ENCODE data around the gene PTCH2.

PTCH2 gene, protein sequence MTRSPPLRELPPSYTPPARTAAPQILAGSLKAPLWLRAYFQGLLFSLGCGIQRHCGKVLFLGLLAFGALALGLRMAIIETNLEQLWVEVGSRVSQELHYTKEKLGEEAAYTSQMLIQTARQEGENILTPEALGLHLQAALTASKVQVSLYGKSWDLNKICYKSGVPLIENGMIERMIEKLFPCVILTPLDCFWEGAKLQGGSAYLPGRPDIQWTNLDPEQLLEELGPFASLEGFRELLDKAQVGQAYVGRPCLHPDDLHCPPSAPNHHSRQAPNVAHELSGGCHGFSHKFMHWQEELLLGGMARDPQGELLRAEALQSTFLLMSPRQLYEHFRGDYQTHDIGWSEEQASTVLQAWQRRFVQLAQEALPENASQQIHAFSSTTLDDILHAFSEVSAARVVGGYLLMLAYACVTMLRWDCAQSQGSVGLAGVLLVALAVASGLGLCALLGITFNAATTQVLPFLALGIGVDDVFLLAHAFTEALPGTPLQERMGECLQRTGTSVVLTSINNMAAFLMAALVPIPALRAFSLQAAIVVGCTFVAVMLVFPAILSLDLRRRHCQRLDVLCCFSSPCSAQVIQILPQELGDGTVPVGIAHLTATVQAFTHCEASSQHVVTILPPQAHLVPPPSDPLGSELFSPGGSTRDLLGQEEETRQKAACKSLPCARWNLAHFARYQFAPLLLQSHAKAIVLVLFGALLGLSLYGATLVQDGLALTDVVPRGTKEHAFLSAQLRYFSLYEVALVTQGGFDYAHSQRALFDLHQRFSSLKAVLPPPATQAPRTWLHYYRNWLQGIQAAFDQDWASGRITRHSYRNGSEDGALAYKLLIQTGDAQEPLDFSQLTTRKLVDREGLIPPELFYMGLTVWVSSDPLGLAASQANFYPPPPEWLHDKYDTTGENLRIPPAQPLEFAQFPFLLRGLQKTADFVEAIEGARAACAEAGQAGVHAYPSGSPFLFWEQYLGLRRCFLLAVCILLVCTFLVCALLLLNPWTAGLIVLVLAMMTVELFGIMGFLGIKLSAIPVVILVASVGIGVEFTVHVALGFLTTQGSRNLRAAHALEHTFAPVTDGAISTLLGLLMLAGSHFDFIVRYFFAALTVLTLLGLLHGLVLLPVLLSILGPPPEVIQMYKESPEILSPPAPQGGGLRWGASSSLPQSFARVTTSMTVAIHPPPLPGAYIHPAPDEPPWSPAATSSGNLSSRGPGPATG

DNA sequence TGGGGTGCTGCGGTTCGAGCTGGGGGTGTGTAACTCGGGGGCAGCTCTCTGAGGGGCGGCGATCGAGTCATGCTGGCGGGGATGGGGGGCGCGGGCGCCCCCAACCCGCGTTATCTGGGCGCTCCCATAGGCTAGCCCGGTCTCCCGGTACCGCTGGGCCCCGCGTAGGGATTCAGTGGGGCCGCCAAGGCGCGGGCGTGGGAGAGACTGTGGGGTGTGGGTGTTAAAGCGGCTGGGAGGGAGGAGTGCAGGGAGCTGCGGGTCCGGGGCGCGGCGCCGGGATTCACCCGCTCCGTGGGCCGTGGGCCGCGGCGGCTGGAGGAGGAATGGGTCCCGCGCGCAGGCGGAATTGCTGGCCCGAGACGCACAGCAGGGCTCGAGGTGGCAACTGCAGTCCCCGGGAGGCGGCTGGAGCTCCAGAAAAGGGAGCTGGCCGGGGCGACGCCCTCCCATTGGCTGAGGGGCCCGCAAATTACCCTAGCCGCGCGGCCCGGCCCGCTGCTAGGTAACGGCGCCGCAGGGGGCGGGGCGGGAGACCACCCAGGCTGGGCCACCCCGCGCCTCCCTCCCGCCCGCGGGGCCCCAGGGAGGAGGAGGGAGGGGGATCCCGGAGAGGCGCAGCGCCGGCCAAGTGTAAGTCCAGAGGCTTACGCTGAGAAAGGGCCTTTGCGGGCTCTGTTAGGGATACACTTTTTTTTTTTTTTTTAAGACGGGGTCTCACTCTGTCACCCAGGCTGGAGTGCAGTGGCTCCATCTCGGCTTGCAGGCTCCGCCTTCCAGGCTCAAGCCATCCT is at the start of gene PTCH2:
TSS of gene PTCH2 (minus strand) at position 392 of the 794 bp plus-strand sequence. CDS start at position 71, 321 bp downstream.
- no peak for DNase-seq (ENCODE audit: low read depth)

DNA sequence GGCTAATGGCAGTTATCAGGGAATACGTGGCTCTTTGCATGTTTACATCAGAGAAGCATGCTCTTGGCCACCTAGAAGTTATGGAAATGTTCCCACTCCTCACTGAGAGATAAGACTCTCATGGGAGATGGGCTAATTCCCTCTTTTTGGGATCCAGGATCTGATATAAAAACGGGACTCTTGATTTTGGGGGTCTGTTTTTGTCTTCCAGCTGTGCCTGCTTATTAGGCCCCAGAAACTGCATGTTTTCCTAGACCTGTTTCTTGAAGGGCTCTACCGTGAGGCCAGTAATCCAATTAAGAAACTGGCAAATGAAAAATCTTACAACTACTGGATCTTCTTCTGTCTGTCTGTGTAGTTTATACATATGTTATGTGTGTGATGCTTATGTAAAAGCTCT is 47.0 kb upstream of the PTCH2 start:
- no peak for DNase-seq (ENCODE audit: low read depth)

DNA sequence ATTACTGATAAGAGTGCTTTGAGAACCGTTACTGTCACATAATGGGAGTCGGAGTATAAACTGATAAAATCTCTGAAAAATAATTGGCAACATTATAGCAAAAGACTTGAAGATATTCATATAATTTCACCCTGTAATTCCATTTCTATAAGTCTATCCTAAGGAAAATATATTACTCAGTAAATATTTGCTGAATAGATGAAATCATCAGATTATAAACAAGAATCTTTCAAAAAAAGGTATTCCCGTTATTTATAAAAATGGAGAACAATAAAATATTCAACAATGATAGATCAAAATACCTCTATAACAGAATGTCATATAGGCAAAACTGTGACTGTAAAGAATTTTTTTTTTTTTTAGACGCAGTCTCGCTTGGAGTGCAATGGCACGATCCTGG is 42.4 kb upstream of the PTCH2 start:
- no peak for DNase-seq (ENCODE audit: low read depth)

DNA sequence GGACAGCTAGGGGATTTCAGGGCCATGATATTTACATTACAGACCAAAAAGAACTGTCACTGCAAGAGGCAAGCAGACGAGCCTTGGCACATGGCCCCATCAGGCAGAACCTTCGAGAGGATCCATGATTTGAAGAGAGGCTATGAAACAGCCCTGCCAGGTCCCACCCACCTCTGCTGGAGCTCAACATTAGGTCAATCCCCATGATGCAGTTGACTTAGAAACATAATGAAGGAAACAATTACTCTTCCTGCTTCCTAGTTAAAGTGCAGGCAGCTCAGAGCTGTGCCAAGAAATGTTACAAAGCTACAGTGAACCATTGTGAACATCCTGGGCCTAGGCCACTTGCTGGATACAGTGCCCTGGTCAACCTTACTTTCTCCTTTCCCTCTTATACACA is 41.7 kb upstream of the PTCH2 start:
- DNase-seq (ENCODE audit: low read depth), result no peak

DNA sequence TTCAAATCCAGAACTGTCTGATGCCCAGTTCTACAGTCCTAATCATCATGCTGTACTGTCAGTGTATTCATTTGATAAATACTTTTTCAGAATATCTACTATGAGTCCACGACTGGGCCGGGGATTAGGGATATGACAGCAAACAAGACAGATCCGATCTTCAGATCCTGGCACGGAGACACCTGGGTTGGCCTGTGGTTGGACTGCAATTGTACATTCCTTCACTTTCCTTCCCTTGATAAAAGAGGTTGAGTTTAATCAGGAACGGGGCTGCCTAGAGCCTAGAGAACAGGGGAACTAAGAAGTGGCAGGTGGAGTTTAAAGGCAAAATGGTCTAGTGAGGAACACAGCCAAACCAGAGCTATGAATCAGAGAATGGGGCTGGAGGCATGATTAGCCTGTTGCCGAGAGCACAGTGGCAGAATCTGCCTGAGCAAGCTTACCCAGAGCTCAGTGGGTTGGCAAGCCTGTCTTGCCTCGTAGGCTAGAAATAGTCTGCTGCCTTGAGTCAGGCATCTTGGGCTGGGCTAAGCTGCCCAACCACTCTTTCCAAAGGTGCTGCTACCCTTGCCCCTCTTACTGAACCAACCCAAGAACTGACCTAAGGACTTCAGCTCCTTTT is 38.1 kb upstream of the PTCH2 start:
- no peak for DNase-seq (ENCODE audit: low read depth)

DNA sequence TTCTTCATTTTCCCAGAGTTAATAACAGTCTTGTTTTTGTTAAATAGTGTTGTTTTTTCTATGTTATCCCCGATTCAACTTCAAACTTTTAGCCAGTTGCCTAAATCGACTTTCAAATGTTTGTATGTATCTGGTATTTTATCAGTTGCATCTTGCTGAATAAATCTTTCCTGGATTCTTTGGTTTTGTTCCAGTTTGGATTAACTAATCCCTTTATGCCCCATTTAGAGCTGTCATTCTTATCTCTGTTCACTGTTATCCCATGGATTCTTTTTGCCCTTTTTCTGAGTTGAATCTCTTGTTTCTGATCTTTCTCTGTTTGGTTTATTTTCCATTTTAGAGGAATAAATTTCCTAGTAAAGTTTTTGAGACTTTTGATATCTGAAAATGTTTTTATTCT is 31.1 kb upstream of the PTCH2 start:
- no peak for DNase-seq (ENCODE audit: low read depth)

DNA sequence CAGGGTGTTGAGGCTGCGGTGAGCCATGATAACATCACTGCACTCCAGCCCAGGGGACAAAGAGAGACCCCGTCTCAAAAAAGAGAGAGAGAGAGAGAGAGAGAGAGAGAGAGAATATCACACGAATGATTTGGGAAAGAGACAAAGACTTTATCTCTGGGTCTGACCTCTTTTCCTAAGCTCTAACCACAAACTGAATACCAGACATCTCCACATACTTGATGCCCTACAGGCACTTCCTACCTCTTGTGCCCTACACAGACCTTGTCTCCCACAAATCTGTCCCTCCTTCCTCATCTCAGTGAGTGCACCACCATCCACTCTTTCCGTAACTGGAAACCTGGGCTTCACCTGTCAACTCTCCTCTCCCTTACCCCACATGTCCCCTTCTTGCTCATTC is 27.0 kb upstream of the PTCH2 start:
- DNase-seq (ENCODE audit: low read depth), result no peak

DNA sequence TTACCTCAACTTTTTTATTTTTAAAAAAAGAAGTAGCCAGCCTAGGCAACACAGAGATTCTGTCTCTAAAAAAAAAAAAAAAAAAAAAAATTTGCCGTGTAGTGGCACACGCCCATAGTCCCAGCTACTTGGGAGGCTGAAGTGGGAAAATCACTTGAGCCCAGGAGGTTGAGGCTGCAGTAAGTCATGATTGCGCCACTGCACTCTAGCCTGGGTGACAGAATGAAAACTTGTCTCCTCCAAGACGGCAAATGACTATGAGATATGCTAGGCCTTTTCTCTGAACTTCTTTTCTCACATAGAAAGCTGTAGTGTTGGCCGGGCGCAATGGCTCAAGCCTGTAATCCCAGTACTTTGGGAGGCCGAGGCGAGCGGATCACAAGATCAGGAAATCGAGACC is 24.7 kb upstream of the PTCH2 start:
- no peak for DNase-seq (ENCODE audit: low read depth)

DNA sequence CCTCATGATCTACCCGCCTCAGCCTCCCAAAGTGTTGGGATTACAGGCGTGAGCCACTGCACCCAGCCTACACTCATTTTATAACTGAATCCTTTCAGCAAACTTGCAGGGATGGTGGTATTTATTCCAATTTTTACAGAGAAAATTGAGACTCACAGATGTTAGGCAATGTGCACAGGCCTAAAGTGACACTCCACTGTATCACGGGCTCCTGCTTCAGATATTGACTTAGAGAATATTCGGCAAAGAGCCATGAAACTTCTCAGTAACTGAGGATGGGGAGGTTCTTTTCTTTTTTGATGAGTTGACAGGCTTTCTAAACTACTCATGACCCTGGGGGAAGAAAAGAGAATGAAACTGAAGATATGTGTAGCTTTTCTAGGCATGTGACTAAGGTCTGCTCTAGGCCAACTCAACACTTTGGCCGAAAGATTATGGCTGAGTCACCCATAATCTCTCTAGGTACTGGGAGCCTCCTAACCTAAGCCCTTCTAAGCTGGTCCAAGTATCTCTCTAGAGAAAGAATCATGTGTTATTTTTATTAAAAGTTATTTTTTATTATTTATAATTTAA is 19.9 kb upstream of the PTCH2 start:
- DNase-seq (ENCODE audit: low read depth), result no peak

DNA sequence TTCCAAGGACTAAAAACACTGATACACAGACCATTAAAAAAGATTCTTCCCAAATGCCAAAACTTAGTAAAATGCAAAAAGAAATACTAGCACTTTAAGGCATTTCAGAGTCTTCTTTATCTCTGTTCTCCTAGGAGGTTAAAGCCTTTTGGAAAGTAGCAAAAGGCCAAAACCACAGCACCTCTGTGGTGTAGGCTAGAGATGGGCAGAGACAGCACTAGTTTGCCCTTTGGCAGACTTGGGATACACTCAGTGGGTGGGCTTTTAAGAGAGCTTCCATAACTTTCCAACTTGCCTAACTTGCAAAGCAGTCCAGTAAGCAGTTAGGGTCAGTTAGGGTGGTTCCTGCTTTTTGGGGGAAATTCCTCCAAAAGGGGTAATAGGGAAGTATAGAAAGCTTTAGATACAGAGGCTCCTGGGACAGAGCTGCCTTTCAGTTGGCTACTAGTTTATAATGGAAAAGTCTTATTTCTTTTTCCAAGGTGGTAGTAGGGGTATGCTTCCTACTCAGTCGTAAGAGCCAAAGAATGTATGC is 17.9 kb upstream of the PTCH2 start:
- DNase-seq (ENCODE audit: low read depth), result no peak

DNA sequence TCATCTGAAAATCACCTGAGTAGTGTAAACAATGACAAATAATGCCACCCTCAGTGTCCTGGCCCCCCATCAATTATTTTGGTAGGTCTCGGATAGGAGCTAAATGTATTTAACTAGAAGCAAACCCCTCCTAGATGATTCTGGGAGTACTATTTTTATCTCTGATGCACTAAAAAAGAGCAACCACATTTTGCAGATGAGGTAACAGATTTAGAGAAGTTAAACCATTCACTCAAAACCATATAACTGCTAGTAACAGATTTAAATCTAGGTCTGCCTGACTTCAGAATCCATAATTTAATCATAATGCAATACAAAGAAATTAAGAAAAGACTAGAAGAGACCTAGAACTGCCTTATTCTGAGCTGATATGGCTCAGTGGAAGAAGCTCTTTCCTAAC is 17.3 kb upstream of the PTCH2 start:
- DNase-seq (ENCODE audit: low read depth), result no peak

DNA sequence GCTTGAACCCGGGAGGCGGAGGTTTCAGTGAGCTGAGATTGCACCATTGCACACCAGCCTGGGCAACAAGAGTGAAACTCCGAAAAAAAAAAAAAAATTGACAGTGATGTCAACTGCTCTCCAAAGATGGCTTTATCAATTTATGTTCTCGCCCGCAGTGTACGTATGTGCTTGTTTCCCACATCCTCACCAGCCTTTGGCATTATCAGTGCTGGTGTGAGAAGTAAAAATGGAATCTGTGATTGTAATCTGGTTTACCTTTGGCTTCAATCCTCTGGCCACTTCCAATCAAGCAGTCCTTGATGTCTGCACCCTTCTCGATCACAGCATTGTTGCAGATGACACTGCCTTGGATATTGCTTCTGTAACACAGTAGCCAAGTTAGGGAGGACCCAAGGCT is 14.4 kb upstream of the PTCH2 start:
- DNase-seq (ENCODE audit: low read depth), result no peak

DNA sequence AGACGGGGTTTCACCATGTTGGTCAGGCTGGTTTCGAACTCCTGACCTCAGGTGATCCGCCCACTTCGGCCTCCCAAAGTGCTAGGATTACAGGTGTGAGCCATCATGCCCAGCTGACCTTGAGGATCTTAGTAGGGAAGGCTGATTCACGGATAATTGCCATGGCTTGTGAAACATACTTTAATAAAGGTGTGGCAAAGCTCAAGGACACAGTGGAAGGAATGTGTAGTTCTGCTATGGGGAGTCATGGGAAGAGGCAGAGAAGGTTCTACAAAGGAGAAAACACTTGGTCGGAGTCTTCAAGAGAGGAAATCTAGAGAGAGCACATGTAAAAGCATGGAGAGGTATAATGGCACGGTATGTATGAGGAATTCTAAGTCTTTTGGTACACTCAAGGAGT is 12.7 kb upstream of the PTCH2 start:
- no peak for DNase-seq (ENCODE audit: low read depth)

DNA sequence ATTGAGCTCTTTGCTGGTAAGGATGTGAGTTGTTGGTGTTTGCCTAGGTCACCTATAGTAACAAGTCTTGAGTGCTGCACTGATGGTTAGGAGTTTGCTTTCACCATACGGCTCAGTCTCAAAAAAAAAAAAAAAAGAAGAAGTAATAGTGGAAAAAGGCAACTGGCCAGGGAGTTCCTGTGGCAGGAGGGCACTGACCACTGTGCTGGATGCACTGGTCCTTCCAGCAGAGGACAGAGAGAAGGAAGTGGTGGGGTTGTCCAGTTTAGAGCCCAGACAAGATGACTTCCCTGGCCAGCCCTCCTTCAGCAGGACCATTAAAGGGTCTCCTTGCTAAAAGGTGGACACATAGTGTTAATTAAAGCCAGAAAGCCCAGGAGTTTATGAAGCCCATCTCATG is 11.9 kb upstream of the PTCH2 start:
- no peak for DNase-seq (ENCODE audit: low read depth)

DNA sequence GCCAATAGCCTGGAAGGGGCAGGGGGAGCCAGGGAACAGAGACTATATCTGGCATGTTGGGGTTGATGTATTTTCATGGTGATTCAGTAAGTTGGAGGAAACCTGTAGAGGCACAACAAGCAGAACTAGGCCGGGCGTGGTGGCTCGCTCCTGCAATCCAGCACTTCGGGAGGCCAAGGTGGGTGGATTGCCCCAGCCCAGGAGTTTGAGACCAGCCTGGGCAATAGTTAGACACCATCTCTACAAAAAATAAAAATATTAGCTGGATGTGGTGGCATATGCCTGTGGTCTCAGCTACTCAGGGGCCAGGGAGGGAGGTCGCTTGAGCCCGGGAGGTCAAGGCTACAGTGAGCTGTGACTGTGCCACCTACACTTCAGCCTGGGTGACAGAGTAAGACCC is 10.1 kb upstream of the PTCH2 start:
- DNase-seq (ENCODE audit: low read depth), result no peak

DNA sequence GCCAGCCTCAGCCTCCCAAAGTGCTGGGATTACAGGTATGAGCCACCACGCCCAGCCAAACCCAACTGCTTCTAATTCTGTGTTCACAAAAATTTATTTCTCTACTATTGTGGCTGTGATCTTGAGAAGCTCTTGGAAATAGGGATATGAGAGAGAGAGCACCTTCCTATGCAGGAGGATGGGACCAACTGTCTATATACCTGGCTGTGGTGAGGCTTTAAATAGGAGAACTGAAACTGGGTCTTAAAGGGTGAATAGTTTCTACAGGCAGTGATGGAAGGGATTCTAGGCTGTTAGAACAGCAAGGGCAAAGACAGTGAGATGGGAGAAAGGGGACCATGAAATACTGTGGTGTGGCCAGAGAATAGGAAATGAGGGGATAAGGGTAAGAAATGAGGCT is 8.3 kb upstream of the PTCH2 start:
- DNase-seq (ENCODE audit: low read depth), result no peak

DNA sequence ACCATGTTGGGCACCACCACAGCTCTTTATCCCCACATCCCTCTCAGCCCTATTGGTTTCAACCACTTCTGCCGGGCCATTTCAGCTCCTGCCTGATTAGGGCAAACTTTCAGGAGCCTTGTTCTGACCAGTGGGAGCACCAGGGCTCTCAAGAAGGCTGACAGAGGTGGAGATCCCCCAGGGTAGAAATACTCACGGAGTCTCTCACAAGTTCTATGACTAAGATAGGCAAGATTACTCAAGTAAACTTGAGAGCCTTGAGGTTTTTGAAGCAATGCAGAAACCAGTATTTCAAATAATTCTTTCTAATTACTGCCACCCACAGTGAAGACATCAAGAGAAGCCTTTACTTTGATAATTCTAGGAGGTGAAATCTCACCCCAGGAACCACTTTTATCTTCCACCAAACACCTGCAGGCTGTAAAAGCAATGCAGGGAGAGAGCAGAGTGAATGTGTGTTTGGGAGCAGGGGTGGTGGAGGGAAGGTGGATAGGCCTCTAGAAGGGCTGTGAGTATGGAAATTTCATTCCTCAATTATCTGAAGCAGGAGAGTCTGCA is 6.6 kb upstream of the PTCH2 start:
- no peak for DNase-seq (ENCODE audit: low read depth)

DNA sequence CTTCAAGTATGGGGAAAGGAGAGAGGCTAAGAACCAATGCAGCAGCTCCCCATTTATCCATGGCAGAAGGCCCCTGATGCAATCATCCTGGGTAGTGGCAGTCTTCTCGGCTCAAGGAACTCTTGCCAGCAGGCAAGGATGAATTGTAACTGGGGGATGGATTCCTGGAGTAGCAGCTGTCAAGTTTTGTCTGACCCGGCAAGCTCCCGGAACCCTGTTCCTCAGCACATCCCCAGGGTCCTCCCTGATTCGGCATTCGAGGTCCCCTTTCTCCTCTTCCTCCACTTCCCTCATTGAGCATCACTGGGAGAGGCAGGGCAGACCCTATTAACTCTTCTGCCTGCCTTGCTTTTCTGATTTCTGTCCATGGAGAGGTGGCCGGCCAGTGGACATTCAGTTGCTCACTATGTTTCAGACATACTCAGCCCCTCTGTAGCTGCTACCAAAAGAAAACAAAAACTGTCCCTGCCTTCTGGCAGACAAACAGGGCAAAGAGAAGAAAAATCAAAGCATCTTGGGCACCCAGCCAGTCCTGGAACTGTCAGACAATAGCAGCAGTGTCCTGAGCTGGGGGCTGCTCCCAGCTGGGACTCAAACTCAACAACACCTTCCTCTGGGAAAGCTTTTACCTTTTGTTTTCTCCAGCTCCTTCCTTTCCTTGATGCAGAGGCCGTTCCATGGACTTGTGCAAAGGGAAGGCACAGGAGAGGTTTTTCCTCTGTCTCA is 5.6 kb upstream of the PTCH2 start:
- DNase-seq (ENCODE audit: low read depth), result no peak

DNA sequence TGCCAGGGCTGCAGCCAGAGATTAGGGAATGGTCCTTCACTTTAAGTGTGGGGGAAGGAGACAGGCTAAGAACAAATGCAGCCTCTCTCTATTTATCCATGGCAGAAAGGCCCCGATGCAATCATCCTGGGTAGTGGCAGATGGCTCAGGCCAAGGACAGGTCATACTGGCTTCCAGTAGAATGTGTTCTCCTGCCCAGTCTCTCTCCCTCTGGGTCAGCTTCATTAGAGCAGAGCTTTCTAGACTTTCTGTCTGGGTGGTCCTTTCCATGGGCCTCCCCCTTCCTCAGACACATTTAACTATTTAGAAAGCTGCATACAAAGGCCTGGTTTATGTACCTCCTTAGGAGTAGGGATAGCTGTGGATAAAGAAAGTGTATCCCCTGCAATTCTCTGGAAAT is 4.8 kb upstream of the PTCH2 start:
- no peak for DNase-seq (ENCODE audit: low read depth)

DNA sequence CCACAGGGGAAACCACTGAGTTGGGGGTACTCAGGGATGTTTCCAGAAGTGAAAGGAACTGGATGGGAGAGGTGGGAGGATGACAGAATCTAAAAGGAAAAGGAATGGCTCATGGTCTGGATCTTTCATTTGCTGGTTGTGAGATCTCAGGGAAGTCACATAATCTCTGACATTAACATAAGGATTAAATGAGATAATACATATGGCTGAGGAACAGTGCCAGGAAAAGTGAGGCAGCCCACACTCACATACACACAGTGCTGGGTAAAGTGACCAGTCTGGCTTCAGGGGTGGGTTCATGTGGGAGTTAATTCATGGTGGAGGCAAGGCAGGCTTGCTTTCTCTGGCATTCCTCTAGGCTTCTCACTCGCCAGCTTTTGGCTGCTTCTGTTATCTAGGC is 3.9 kb upstream of the PTCH2 start:
- no peak for DNase-seq (ENCODE audit: low read depth)

Data from stimulated activated CD4-positive, alpha-beta T cell treated with anti-CD3 and anti-CD28 coated beads, Interleukin-2, amount 100 ng/mL, for 4 hours (primary cell).